Activated CD4-positive, alpha-beta memory T cell treated with anti-CD3 and anti-CD28 coated beads, Interleukin-2, amount 10 ng/mL, durations not matched to agents 7 days and 5 days (primary cell): ENCODE measurements around the gene CYP11A1. TPM values are rescaled to one million over a fixed set of nuclear protein-coding genes. Genes with fewer than 3 reads are reported as not detected.

Source experiments
- CTCF ChIA-PET: fragments of 350-600 bp; sonication (Branson Sonifier 250); formaldehyde crosslinking; loops from one replicate; lab custom pipeline; 2021; ENCODE audit warnings: antibody characterized with exemption, inconsistent platforms; lab: Charles Lee
- POLR2A ChIA-PET: fragments of 350-600 bp; sonication (Branson Sonifier 250); formaldehyde crosslinking; loops from one replicate; lab custom pipeline; 2021; ENCODE audit warnings: antibody characterized with exemption; lab: Charles Lee
- DNase-seq: peaks from one replicate; pipeline ENCODE4 v3.0.0-alpha.2; 2020
- H3K27ac Mint-ChIP-seq: one replicate; pipeline ENCODE4 v1.8.0; 2021; ENCODE audit warnings: mild to moderate bottlenecking, mixed read lengths
- H3K27me3 Mint-ChIP-seq: one replicate; pipeline ENCODE4 v1.8.0; 2021; ENCODE audit warnings: mixed read lengths
- H3K36me3 Mint-ChIP-seq: one replicate; pipeline ENCODE4 v1.8.0; 2021; ENCODE audit warnings: low read depth, mixed read lengths
- H3K4me1 Mint-ChIP-seq: one replicate; pipeline ENCODE4 v1.8.0; 2021; ENCODE audit warnings: mixed read lengths
- H3K4me3 Mint-ChIP-seq: one replicate; pipeline ENCODE4 v1.8.0; 2021; ENCODE audit warnings: mild to moderate bottlenecking, mixed read lengths
- H3K9me3 Mint-ChIP-seq: one replicate; pipeline ENCODE4 v1.8.0; 2021; ENCODE audit warnings: mixed read lengths
- total RNA-seq, 2 experiments: library from RNA; stranded (reverse); gene quantifications; one replicate each; pipeline ENCODE4 v1.2.3, GENCODE V29; 2021

CYP11A1 gene
- total RNA-seq, 2 experiments from 2014 or later = not detected

DNA sequence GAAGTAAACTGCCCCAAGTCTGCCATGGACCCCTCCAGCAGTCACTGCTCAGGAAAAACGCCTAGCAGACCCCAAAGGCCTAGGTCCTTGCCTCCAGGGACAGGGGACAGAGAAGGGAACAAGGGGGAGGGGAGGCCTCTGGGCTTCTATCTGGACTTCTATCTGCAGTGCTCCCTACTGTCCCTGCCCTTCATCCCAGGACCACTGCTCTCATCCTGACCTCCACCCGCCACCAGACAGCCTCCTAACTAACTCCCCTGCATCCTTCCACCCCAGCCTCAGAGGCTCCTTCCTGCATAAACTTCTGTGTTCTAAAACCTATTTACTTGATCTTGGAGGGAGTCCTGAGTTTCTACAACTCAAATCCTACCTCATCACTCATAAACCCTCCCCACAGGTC is 40.9 kb upstream of the CYP11A1 start:
- POLR2A ChIA-PET = interaction anchor here (0.7 kb wide), 1 partner anchor 29 kb away, joined by 3 read pairs; no protein-coding TSS in a partner anchor

DNA sequence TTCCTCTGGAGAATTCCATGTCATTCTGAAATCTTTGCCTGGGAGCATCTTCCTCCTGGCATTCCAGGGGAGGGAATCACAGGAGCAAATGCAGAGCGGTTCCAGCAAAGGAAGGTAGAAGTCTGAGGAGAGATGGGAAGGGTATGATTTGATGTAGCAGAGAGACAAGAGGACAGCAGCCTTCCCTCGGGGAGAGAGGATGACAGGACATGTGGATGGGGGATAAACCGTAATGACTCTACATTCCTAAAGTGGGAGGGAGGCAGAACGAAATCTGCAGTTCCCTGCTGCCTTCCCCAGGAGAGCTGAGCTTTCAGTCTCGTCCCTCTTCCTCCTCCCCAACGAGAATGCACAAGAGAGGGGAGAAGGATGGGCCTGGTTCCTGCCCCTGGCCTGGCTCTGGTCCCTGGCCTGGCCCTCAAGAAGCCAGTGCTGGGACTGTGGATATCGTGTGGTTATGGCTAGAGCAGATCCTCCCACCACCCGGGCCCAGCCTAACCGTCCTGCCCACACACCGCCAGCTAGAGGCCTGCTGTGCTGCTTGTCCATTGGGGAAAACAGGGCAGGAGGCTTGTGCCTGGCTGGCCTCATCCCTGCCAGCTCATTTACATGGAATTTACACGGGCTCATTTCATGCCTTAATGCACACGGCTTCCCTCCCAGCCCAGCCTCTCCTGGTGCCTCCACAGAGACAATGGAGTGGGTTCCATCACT is 39.7 kb upstream of the CYP11A1 start:
- Mint-ChIP-seq H3K27ac (no peak overlapping the region), H3K4me1 (peaks cover 24% of the 10 kb centered on the region), H3K36me3 (no peaks in the 10 kb centered on the region), H3K4me3 (no peak overlapping the region), H3K27me3 (no peaks in the 10 kb centered on the region), H3K9me3 (no peaks in the 10 kb centered on the region)
- ChIA-PET POLR2A (no interaction called here), CTCF (interaction anchor here (7.6 kb wide), 1 partner anchor 23 kb away, joined by 61 read pairs; no protein-coding TSS in a partner anchor)
- DNase-seq = no peak

More for the DNA sequence above, 40.9 kb upstream of the CYP11A1 start:
- DNase-seq = no peak
- no peaks in the 10 kb centered on the region for H3K9me3 Mint-ChIP-seq
- H3K4me3 Mint-ChIP-seq = no peak overlapping the region
- H3K27ac Mint-ChIP-seq = no peak overlapping the region
- CTCF ChIA-PET = no interaction called here
- H3K4me1 Mint-ChIP-seq = peaks cover 12% of the 10 kb centered on the region
- no peaks in the 10 kb centered on the region for H3K27me3 Mint-ChIP-seq
- H3K36me3 Mint-ChIP-seq = no peaks in the 10 kb centered on the region

DNA sequence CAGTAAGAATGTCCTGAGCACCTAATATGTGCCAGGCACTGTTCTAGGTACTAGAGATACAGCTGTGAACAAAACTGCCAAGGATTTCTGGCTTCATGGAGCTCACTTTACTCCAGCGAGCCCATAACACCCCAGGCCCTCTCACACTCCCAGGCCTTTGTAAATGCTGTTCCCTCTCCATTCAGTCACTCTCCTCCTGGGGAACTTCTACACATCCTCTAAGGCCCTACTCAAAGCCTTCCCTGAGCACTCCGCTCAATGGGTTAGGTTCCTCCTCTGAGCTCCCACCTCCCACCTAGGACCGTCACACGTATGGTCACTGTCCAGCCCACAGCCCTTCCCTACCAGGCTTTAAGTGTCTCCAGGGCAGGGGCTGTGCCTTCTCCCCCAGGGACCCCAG is 39.1 kb upstream of the CYP11A1 start:
- peaks cover 30% of the 10 kb centered on the region for H3K4me1 Mint-ChIP-seq
- no peaks in the 10 kb centered on the region for H3K27me3 Mint-ChIP-seq

DNA sequence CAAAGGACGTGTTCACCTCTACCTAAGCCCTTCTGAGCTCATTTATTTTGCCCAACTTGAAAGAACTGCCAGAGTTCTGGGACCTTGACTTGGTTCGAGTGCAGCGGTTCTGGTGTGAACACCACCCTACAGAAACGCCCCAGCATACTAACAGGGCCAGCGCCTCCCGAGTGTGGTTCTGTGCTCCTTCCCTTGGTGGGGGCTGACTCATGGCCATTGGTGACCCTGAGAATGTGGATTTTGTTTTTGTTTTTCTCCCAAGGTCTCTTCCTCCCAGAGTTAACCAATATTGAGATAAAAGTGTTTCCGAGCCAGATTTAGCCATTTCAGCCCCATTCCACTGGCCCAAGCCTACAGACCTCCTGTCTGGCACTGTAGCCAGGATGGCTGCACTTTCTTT is 38.4 kb upstream of the CYP11A1 start:
- Mint-ChIP-seq H3K4me1 (peaks cover 37% of the 10 kb centered on the region), H3K27me3 (no peaks in the 10 kb centered on the region), H3K27ac (no peak overlapping the region), H3K9me3 (no peaks in the 10 kb centered on the region), H3K4me3 (no peak overlapping the region), H3K36me3 (no peaks in the 10 kb centered on the region)
- DNase-seq = no peak
- CTCF ChIA-PET = interaction anchor here (0.5 to 7.6 kb wide), 2 partner anchors 22 to 32 kb away, joined by 5 to 61 read pairs; no protein-coding TSS in a partner anchor
- POLR2A ChIA-PET = interaction anchor here (1.8 kb wide), 1 partner anchor 55 kb away, joined by 5 read pairs; the partner anchor contains the start of gene UBL7

More for the DNA sequence above, 39.1 kb upstream of the CYP11A1 start:
- Mint-ChIP-seq H3K4me3 (no peak overlapping the region), H3K27ac (no peak overlapping the region), H3K9me3 (no peaks in the 10 kb centered on the region), H3K36me3 (no peaks in the 10 kb centered on the region)
- ChIA-PET CTCF (interaction anchor here (0.5 to 7.6 kb wide), 2 partner anchors 23 to 33 kb away, joined by 5 to 61 read pairs; no protein-coding TSS in a partner anchor), POLR2A (interaction anchor here (1.8 kb wide), 1 partner anchor 55 kb away, joined by 5 read pairs; the partner anchor contains the start of gene UBL7)
- no peak for DNase-seq

DNA sequence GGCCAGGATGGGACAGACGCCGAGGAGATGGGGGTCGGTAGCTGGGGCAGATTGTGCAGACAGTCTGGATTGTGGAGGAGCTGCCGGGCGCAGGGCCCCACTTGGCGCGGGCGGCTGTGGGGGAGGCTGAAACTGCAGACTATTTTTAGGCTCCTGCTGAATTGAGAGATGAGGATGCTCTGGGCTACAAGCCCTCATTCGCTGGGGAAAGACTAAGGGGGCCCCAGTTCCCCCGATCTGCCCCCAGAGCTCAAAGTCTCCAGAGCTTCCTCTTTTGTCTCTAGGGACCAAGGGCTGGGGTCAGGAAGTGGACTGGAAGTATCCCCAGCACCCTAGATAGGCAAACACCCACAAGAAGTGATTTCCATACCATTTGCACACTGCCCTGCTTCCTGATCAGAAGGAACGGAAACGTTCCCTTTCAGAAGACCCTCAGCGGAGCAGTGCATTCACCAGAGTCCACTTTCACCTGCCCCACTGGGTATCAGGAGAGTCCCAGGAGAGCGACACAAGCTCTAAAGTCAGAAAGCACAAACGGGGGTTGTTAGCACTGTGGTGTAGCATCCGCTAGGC is 36.6 kb upstream of the CYP11A1 start:
- Mint-ChIP-seq H3K36me3 (no peaks in the 10 kb centered on the region), H3K4me1 (peaks cover 53% of the 10 kb centered on the region), H3K27ac (peak overlapping the region; percentile 74), H3K4me3 (no peak overlapping the region), H3K27me3 (no peaks in the 10 kb centered on the region), H3K9me3 (no peaks in the 10 kb centered on the region)
- POLR2A ChIA-PET = interaction anchor here (1.1 to 2.5 kb wide), 6 partner anchors 10 to 142 kb away, joined by 3 to 42 read pairs (median 6); partner anchors contain the start of gene ARID3B
- no peak for DNase-seq
- CTCF ChIA-PET = interaction anchor here (0.7 to 7.6 kb wide), 4 partner anchors 20 to 35 kb away, joined by 3 to 61 read pairs (median 10); no protein-coding TSS in a partner anchor

DNA sequence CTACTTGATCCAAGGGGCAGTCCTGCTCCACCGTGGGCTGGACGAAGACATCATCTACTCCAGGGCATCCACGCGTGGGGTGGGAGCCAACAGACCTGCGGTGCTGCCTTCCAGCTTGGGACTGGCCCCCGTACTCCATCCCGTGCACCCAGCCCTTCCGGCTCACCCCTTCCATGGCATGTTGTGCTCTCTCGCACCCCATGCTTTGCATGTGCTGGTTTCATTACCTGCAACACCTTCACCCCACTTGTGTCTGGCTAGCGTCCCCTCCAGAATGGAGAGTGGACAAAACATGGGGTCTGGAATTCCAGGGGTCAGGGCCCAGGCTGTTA is 36.1 kb upstream of the CYP11A1 start:
- Mint-ChIP-seq H3K27me3 (no peaks in the 10 kb centered on the region), H3K4me1 (peaks cover 57% of the 10 kb centered on the region), H3K9me3 (no peaks in the 10 kb centered on the region), H3K36me3 (no peaks in the 10 kb centered on the region), H3K4me3 (no peak overlapping the region), H3K27ac (peak overlapping the region; percentile 74)
- no peak for DNase-seq
- CTCF ChIA-PET = interaction anchor here (1.4 to 7.6 kb wide), 4 partner anchors 20 to 38 kb away, joined by 5 to 61 read pairs (median 10); no protein-coding TSS in a partner anchor
- POLR2A ChIA-PET = interaction anchor here (0.9 to 4.0 kb wide), 9 partner anchors 11 to 142 kb away, joined by 3 to 42 read pairs (median 4); partner anchors contain the start of genes ARID3B and UBL7

DNA sequence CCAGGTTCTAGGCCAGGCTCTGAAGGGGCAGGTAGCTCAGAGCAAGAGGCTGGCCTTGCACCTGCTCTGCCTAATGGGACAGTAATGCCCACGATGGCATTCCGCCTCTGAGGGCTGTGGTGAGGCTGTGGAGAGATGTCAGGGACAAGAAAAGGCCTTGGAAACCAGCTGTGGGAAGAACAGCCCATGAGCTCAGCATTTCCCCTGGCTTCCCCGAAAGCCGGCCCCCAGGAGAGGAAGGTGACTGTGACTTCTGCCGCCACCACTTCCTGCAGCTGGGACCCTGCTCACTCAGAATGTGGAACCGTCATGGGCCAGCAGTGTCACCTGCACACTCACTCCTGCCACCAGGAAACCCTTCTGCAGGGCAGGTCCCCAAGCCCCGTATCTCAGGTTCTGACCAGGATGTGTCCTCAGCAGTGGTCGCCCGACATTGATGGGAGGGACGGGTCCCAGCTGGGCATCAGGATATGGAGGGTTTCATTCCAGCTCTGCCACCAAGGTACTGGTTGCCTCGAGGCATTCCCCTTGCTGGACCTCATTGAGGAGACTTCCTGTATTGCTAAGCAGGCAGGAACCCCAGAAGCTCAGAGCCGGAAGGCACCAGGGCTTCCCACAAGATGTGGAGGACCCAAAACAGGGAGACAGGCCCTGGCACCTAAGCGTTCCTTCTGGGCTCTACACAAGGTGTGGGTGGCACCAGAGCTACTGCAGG is 35.6 kb upstream of the CYP11A1 start:
- peaks cover 62% of the 10 kb centered on the region for H3K4me1 Mint-ChIP-seq

DNA sequence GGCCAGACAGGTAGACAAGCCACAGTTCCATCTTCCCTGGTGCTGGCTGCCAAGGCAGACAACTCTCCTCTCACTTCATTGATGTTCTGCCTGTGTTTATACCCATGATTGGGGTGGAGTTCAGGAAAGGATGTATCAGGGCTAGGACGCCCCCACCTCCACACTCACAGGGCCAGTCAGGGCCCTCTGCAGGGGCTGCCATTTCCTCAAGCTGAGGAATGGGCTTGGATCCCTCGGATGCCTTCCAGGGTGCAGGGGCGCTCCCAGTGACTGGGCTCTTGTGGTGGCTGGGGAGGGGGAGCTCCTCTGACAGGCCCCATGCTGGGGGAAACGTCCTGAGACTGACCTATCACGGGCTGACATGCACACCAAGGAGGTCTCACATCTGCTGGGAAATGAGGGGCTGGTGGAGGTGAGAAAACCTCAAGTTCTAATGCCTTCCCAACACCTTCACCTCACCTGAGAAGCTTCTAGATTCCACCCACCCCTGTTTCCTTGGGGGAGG is 34.9 kb upstream of the CYP11A1 start:
- H3K27me3 Mint-ChIP-seq = no peaks in the 10 kb centered on the region
- CTCF ChIA-PET = interaction anchor here (0.7 to 7.6 kb wide), 7 partner anchors 19 to 151 kb away, joined by 3 to 61 read pairs (median 5); no protein-coding TSS in a partner anchor
- peaks cover 68% of the 10 kb centered on the region for H3K4me1 Mint-ChIP-seq
- DNase-seq = no peak
- H3K36me3 Mint-ChIP-seq = no peaks in the 10 kb centered on the region
- POLR2A ChIA-PET = interaction anchor here (0.7 to 4.0 kb wide), 10 partner anchors 9 to 385 kb away, joined by 3 to 42 read pairs (median 4); partner anchors contain the start of genes ARID3B and UBL7
- no peak overlapping the region for H3K4me3 Mint-ChIP-seq
- H3K9me3 Mint-ChIP-seq = no peaks in the 10 kb centered on the region
- H3K27ac Mint-ChIP-seq = peak overlapping the region; percentile 74

More for the DNA sequence above, 35.6 kb upstream of the CYP11A1 start:
- H3K27me3 Mint-ChIP-seq = no peaks in the 10 kb centered on the region
- peak overlapping the region; percentile 74 for H3K27ac Mint-ChIP-seq
- POLR2A ChIA-PET = interaction anchor here (0.8 to 4.0 kb wide), 12 partner anchors 10 to 384 kb away, joined by 3 to 42 read pairs (median 4); partner anchors contain the start of genes ARID3B and UBL7
- H3K9me3 Mint-ChIP-seq = no peaks in the 10 kb centered on the region
- CTCF ChIA-PET = interaction anchor here (0.7 to 7.6 kb wide), 7 partner anchors 19 to 150 kb away, joined by 3 to 61 read pairs (median 5); no protein-coding TSS in a partner anchor
- H3K36me3 Mint-ChIP-seq = no peaks in the 10 kb centered on the region
- peak overlapping the region; percentile 17 for H3K4me3 Mint-ChIP-seq
- peak; percentile 85 for DNase-seq

DNA sequence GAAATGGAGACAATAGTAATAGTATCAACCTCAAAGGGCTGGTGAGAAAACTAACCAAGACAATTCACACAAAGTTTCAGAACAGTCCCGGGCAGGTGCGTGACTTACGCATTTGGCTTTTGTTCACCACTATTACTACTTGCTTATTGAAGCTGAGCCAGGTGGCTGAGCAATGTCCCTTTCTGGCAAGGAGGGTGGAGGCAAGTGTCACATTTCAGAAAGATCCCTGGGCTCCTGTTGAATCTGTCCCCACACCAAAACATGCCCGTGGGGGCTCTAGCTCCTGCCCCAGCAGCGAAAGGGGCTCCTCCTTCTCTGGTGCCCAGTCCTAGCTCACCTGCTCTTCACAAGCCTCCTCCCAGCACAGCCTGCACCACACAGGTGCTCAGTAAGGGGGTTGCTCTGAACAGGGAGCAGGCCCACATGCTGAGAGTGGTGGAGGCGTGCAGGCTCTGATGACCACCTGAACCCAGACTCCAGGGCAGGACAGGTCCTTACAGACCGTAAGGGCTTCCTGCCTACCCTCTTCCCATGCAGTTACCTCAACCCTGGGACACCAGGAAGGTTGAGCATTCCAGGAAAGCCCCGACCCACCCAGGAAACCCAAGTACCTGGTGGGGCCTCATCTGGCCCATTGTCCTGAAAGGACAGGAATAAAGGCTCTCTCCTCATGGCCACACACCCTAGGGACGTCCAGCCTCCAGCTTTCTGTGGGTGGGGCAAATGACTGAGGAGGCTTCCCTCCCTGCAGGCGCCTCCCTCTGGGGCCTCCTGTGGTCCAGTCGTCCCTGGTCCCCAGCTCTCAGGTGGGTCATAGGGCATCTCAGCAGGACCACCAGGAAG is 33.7 kb upstream of the CYP11A1 start:
- POLR2A ChIA-PET = interaction anchor here (1.0 to 4.0 kb wide), 5 partner anchors 16 to 140 kb away, joined by 3 to 23 read pairs (median 5); partner anchors contain the start of genes ARID3B and UBL7
- DNase-seq = peak; percentile 42
- no peaks in the 10 kb centered on the region for H3K9me3 Mint-ChIP-seq

DNA sequence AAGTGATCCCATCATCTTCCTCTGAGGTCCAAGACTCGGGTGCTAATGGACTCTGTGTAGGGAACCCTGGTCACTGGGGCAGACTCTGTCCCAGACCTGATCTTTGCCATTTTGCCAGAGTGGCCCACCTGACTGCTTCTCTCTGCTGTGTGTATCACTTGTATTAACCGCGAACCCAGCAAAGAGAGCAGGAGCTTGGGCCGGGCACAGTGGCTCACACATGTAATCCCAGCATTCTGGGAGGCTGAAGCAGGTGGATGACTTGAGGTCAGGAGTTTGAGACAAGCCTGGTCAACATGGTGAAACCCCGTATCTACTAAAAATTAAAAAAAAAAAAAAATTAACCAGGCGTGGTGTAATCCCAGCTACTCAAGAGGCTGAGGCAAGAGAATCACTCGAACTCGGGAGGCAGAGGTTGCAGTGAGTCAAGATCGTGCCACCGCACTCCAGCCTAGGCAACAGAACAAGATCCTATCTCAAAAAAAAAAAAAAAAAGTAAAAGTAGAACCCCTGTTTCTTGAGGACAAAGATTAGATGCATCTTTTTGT is 32.9 kb upstream of the CYP11A1 start:
- ChIA-PET CTCF (interaction anchor here (1.5 to 7.6 kb wide), 2 partner anchors 17 to 37 kb away, joined by 4 to 61 read pairs; no protein-coding TSS in a partner anchor), POLR2A (interaction anchor here (1.0 to 4.0 kb wide), 5 partner anchors 16 to 141 kb away, joined by 3 to 23 read pairs (median 5); partner anchors contain the start of genes ARID3B and UBL7)
- H3K9me3 Mint-ChIP-seq = no peaks in the 10 kb centered on the region
- H3K27me3 Mint-ChIP-seq = no peaks in the 10 kb centered on the region
- peak; percentile 56 for DNase-seq
- H3K4me1 Mint-ChIP-seq = peaks cover 78% of the 10 kb centered on the region
- no peak overlapping the region for H3K4me3 Mint-ChIP-seq
- peak overlapping the region; percentile 71 for H3K27ac Mint-ChIP-seq
- H3K36me3 Mint-ChIP-seq = no peaks in the 10 kb centered on the region

More for the DNA sequence above, 33.7 kb upstream of the CYP11A1 start:
- no peaks in the 10 kb centered on the region for H3K36me3 Mint-ChIP-seq
- H3K4me1 Mint-ChIP-seq = peaks cover 78% of the 10 kb centered on the region
- no peaks in the 10 kb centered on the region for H3K27me3 Mint-ChIP-seq
- CTCF ChIA-PET = interaction anchor here (1.0 to 7.6 kb wide), 3 partner anchors 17 to 36 kb away, joined by 3 to 61 read pairs (median 4); no protein-coding TSS in a partner anchor
- peak overlapping the region; percentile 74 for H3K27ac Mint-ChIP-seq
- no peak overlapping the region for H3K4me3 Mint-ChIP-seq
